Lower lobe of right lung (tissue), 2 donors: ENCODE data around the gene MPG. TPM values are rescaled to one million over a fixed set of nuclear protein-coding genes. Genes with fewer than 3 reads are reported as not detected.

Source experiments
- ATAC-seq, 2 donors: fragments of 200-7000 bp; cut with Tn5 transposase; one replicate each; pipeline ENCODE4 v1.9.1; 2020 to 2022; ENCODE audit warnings: mild to moderate bottlenecking in 2 of 2, moderate library complexity in 2 of 2
- DNase-seq: peaks from one replicate; pipeline ENCODE4 v3.0.0-alpha.2; 2020
- H3K27ac ChIP-seq: fragments of 200-600 bp; one replicate; pipeline ENCODE4 v1.8.0; 2022
- H3K27me3 ChIP-seq: fragments of 200-600 bp; one replicate; pipeline ENCODE4 v1.8.0; 2022; ENCODE audit warnings: low read depth
- H3K36me3 ChIP-seq: fragments of 200-600 bp; one replicate; pipeline ENCODE4 v1.8.0; 2022; ENCODE audit warnings: mild to moderate bottlenecking
- H3K4me1 ChIP-seq: fragments of 200-600 bp; one replicate; pipeline ENCODE4 v1.8.0; 2022
- H3K4me3 ChIP-seq: fragments of 200-600 bp; one replicate; pipeline ENCODE4 v1.8.0; 2022; ENCODE audit warnings: mild to moderate bottlenecking
- H3K9me3 ChIP-seq: fragments of 200-600 bp; one replicate; pipeline ENCODE4 v1.8.0; 2022
- intact Hi-C: fragments of 100-400 bp; cut with DNase I; formaldehyde crosslinking; loops from one replicate; pipeline ENCODE4 v1.11.0; 2022
- total RNA-seq: library from RNA; stranded (reverse); fragmentation: NEBNext Ultra II Directional; extraction: Animal tissue kit (Norgen Biotek cat#: 25700); gene quantifications from one replicate; pipeline ENCODE4 v1.2.1, GENCODE V29; 2021
- TF ChIP-seq, protein P1 (sequence below): fragments of 200-600 bp; IDR thresholded peaks from one replicate; pipeline ENCODE4 v1.8.0; 2022; ENCODE audit warnings: antibody characterized with exemption, mild to moderate bottlenecking
- donor health status: DM: no; HTN: yes; CAD: no; lungs with severe emphysema.

MPG gene
- total RNA-seq, 1 donor from 2014 or later: 38.5 TPM

DNA sequence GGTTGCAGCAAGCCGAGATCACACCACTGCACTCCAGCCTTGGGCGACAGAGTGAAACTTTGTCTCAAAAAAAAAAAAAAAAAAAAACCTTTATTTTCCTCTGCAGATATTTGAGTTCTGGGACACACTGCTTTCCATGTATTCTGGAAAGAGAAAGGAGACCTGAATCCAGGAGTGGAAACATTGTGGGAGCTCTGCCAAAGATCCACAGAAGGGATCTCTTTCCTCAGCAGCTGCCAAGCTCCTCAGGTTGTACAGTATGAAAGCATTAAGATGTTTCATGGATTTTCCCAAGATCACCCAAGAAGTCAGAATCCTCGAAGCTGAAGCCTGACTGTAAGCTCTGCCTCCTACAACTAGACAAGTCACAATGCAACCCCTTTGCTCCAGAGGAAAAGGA is 47.0 kb downstream of the MPG start:
- TF ChIP-seq, protein P1, sequence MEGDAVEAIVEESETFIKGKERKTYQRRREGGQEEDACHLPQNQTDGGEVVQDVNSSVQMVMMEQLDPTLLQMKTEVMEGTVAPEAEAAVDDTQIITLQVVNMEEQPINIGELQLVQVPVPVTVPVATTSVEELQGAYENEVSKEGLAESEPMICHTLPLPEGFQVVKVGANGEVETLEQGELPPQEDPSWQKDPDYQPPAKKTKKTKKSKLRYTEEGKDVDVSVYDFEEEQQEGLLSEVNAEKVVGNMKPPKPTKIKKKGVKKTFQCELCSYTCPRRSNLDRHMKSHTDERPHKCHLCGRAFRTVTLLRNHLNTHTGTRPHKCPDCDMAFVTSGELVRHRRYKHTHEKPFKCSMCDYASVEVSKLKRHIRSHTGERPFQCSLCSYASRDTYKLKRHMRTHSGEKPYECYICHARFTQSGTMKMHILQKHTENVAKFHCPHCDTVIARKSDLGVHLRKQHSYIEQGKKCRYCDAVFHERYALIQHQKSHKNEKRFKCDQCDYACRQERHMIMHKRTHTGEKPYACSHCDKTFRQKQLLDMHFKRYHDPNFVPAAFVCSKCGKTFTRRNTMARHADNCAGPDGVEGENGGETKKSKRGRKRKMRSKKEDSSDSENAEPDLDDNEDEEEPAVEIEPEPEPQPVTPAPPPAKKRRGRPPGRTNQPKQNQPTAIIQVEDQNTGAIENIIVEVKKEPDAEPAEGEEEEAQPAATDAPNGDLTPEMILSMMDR: no peak
- H3K4me1 ChIP-seq: no peaks in the 10 kb centered on the region
- DNase-seq (no peak), ATAC-seq (no peak)
- no peak overlapping the region for H3K4me3 ChIP-seq
- H3K27me3 ChIP-seq: no peaks in the 10 kb centered on the region
- H3K36me3 ChIP-seq: peaks cover 22% of the 10 kb centered on the region
- no peak overlapping the region for H3K27ac ChIP-seq
- H3K9me3 ChIP-seq: no peaks in the 10 kb centered on the region
- intact Hi-C loops: no loop called here

DNA sequence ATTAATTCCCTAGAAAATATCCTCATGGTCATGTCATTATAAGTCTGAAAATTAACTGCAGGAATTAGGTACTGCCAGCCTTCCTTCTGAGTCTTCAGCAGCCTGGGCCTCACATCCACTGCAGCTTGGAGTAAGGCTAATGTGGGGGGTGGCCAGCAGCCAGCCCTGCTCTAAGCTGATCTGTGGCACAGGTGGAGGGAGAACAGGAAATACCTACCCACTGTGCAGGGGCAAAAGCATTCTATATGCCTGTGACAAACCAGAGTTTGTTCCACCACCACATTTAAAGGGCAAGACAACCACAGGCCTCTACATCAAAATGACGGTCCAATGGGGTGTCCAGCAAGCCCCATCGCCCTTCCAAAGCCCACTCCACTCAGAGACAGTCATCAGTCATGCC is 51.0 kb downstream of the MPG start:
- Histone ChIP-seq H3K4me1 (no peaks in the 10 kb centered on the region), H3K4me3 (no peak overlapping the region), H3K27ac (no peak overlapping the region), H3K27me3 (no peaks in the 10 kb centered on the region), H3K9me3 (no peaks in the 10 kb centered on the region), H3K36me3 (peaks cover 9% of the 10 kb centered on the region)
- no peak for DNase-seq
- intact Hi-C loops: no loop called here
- TF ChIP-seq, protein P1: no peak
- no peak for ATAC-seq

DNA sequence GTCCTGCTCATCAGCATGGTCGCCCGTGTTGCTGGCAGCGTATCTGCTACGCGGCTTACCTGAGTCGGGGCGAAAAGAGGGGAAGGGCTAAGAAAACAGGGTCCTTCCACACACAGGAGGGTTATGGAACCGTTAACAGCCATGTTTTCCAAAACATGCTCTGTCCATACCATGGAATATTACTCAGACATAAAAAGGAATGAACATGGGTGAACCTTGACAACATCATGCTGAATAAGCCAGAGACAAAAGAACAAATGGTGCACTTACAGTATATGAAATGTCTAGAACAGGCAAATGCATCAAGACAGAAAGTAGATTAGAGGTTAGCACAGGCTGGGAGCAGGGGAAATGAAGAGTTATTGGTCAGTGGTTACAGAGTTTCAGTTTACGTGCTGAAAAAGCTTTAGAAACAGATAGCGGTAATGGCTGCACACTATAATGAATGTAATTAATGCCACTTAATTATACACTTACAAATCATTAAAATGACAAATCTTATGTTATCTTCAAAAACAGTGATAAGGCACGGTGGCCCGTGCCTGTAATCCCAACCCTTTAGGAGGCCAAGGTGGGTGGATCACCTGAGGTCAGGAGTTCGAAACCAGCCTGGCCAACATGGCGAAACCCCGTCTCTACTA is 52.6 kb downstream of the MPG start:
- H3K27me3 ChIP-seq: no peaks in the 10 kb centered on the region
- ATAC-seq (no peak), DNase-seq (no peak)
- no peaks in the 10 kb centered on the region for H3K9me3 ChIP-seq
- peaks cover 6% of the 10 kb centered on the region for H3K36me3 ChIP-seq
- no peak overlapping the region for H3K4me3 ChIP-seq
- H3K27ac ChIP-seq: no peak overlapping the region
- intact Hi-C loops: no loop called here
- H3K4me1 ChIP-seq: no peaks in the 10 kb centered on the region
- TF ChIP-seq, protein P1: no peak

DNA sequence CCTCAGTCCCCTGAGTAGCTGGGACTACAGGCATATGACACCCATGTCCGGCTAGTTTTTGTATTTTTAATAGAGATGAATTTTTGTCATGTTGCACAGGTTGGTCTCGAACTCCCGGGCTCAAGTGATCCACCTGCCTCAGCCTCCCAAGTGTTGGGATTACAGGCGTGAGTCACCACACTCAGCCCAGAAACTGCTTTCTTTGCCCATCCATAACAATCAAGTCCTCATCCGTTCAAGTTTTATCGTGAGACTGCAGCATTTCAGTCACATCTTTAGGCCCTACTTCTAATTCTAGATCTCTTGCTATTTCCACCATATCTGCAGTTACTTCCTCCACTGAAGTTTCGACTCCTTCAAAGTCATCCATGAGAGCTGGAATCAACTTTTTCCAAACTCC is 54.1 kb downstream of the MPG start:
- no peak overlapping the region for H3K4me3 ChIP-seq
- peaks cover 6% of the 10 kb centered on the region for H3K36me3 ChIP-seq
- H3K27ac ChIP-seq: no peak overlapping the region
- no peaks in the 10 kb centered on the region for H3K9me3 ChIP-seq
- peaks cover 3% of the 10 kb centered on the region for H3K4me1 ChIP-seq
- intact Hi-C loops: no loop called here
- TF ChIP-seq, protein P1: no peak
- no peaks in the 10 kb centered on the region for H3K27me3 ChIP-seq
- no peak for ATAC-seq
- DNase-seq: no peak

DNA sequence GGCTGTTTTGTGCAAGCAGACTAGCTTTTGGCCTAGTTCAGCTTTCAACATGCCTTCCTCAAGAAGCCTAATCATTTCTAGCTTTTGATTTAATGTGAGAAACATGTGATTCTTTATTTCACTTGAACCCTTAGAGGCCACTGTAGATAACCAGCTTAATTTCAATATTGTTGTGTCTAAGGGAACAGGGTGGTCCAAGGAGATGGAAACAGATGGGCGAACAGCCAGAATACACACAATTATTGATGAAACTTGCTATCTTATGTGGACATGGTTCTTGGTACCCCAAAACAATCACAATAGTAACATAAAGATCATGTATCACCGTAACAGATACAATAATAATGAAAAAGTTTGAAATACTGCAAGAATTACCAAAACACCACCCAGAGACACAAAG is 55.7 kb downstream of the MPG start:
- Histone ChIP-seq H3K4me1 (peaks cover 10% of the 10 kb centered on the region), H3K9me3 (no peaks in the 10 kb centered on the region), H3K4me3 (no peak overlapping the region), H3K27ac (no peak overlapping the region), H3K36me3 (peaks cover 6% of the 10 kb centered on the region), H3K27me3 (no peaks in the 10 kb centered on the region)
- TF ChIP-seq, protein P1: no peak
- intact Hi-C loops: no loop called here
- DNase-seq (no peak), ATAC-seq (no peak)

Other genes with a start within 250 kb of the MPG start
- 12.1 TPM for gene POLR3K, start 24.6 kb upstream of the MPG start, total RNA-seq
- 18.5 TPM for gene SNRNP25, start 24.4 kb upstream of the MPG start, total RNA-seq
- 35.9 TPM for gene RHBDF1, start 5.6 kb upstream of the MPG start, total RNA-seq
- gene NPRL3, start 60.4 kb downstream of the MPG start, total RNA-seq: 29.1 TPM
- not detected for gene HBZ, start 74.4 kb downstream of the MPG start, total RNA-seq
- not detected for gene HBM, start 87.8 kb downstream of the MPG start, total RNA-seq
- 232 TPM for gene HBA2, start 94.7 kb downstream of the MPG start, total RNA-seq
- 217 TPM for gene HBA1, start 98.5 kb downstream of the MPG start, total RNA-seq
- gene HBQ1, start 102.2 kb downstream of the MPG start, total RNA-seq: not detected
- 70.9 TPM for gene LUC7L, start 151.2 kb downstream of the MPG start, total RNA-seq
- 51.7 TPM for gene FAM234A, start 156.6 kb downstream of the MPG start, total RNA-seq
- gene RGS11, start 197.7 kb downstream of the MPG start, total RNA-seq: 8.2 TPM
- not detected for gene ARHGDIG, start 202.4 kb downstream of the MPG start, total RNA-seq
- gene PDIA2, start 204.9 kb downstream of the MPG start, total RNA-seq: not detected